Measurements from ENCODE around the gene MBTPS1. TPM values are rescaled to one million over a fixed set of nuclear protein-coding genes. Genes with fewer than 3 reads are reported as not detected.

Gene MBTPS1
- total RNA-seq (10 to 100 TPM; 32.6 to 65.0 TPM), polyA plus RNA-seq (10 to 100 TPM; 21.1 to 29.0 TPM)

DNA sequence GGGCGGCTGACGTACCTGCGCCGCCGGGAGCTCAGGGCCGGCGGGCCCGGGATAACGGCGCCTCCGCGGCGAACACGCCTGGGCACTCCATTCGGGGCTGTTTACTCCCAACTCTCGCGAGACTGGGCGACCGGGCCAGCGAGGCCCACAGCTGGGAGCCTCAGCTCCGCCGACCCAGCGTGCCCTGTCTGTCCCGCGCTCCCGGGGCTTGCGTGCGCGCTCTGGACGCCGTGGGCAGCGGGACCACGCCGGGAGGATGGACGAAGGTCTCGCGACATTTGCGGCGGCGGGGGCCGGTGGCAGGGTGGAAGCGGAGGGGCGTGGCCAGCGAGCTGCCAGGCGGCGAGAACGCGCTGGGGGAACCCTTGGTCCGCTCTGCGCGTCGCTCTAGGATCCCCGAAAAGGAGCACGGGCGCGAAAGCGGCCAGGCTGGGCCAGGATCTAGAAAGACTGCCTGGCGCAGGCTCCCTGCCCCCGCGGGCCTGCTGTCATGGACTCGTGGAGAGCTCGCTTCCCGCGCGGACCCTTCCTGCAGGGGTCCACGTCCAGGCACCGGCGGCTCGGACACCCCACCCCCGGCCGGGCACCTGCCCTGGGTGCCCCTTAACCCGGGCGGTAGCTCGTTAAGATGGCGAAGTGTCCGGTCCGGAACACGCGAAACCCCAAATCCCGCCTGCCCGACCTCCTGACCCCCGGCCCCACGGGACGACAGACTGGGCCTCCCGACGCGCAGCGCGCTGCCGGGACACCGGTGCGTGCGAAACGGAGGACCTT, at the start of gene MBTPS1:
Gene MBTPS1 (minus strand): TSS at position 223 of the 774 bp plus-strand sequence. CDS start 15,159 bp downstream, outside the sequence.
- peak; percentile 97 for DNase-seq (ENCODE audit: low spot score)
- TF ChIP-seq FOXA1 (IDR thresholded peaks at IDR 0.05): no peak
- no peak for TF ChIP-seq RAD21 (IDR thresholded peaks at IDR 0.05)
- peak in 1 of 2 donors; percentile 53 for TF ChIP-seq GABPA (IDR thresholded peaks at IDR 0.05 in 1 of 2, conservative IDR thresholded peaks at IDR 0.05 in 1 of 2)
- no peak for TF ChIP-seq EGR1 (IDR thresholded peaks at IDR 0.05; ENCODE audit: low read depth in 2 of 2)
- TF ChIP-seq HNF4A (conservative IDR thresholded peaks at IDR 0.05): no peak
- peak; percentile 43 for TF ChIP-seq SP1 (IDR thresholded peaks at IDR 0.05)
- no peak for TF ChIP-seq FOXA2 (IDR thresholded peaks at IDR 0.05)
- TF ChIP-seq NR2F2 (IDR thresholded peaks at IDR 0.05): peak; percentile 72
- no peak for TF ChIP-seq RXRA (IDR thresholded peaks at IDR 0.05)
- TF ChIP-seq YY1 (IDR thresholded peaks at IDR 0.05): peak; percentile 46
- TF ChIP-seq, protein P1, sequence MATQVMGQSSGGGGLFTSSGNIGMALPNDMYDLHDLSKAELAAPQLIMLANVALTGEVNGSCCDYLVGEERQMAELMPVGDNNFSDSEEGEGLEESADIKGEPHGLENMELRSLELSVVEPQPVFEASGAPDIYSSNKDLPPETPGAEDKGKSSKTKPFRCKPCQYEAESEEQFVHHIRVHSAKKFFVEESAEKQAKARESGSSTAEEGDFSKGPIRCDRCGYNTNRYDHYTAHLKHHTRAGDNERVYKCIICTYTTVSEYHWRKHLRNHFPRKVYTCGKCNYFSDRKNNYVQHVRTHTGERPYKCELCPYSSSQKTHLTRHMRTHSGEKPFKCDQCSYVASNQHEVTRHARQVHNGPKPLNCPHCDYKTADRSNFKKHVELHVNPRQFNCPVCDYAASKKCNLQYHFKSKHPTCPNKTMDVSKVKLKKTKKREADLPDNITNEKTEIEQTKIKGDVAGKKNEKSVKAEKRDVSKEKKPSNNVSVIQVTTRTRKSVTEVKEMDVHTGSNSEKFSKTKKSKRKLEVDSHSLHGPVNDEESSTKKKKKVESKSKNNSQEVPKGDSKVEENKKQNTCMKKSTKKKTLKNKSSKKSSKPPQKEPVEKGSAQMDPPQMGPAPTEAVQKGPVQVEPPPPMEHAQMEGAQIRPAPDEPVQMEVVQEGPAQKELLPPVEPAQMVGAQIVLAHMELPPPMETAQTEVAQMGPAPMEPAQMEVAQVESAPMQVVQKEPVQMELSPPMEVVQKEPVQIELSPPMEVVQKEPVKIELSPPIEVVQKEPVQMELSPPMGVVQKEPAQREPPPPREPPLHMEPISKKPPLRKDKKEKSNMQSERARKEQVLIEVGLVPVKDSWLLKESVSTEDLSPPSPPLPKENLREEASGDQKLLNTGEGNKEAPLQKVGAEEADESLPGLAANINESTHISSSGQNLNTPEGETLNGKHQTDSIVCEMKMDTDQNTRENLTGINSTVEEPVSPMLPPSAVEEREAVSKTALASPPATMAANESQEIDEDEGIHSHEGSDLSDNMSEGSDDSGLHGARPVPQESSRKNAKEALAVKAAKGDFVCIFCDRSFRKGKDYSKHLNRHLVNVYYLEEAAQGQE (IDR thresholded peaks at IDR 0.05): peak; percentile 48
- TF ChIP-seq, protein P2, sequence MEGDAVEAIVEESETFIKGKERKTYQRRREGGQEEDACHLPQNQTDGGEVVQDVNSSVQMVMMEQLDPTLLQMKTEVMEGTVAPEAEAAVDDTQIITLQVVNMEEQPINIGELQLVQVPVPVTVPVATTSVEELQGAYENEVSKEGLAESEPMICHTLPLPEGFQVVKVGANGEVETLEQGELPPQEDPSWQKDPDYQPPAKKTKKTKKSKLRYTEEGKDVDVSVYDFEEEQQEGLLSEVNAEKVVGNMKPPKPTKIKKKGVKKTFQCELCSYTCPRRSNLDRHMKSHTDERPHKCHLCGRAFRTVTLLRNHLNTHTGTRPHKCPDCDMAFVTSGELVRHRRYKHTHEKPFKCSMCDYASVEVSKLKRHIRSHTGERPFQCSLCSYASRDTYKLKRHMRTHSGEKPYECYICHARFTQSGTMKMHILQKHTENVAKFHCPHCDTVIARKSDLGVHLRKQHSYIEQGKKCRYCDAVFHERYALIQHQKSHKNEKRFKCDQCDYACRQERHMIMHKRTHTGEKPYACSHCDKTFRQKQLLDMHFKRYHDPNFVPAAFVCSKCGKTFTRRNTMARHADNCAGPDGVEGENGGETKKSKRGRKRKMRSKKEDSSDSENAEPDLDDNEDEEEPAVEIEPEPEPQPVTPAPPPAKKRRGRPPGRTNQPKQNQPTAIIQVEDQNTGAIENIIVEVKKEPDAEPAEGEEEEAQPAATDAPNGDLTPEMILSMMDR (IDR thresholded peaks at IDR 0.05; ENCODE audit: low read depth, low read length, missing input control): no peak
- TF ChIP-seq TAF1 (conservative IDR thresholded peaks at IDR 0.05): no peak
- TF ChIP-seq, protein P3, sequence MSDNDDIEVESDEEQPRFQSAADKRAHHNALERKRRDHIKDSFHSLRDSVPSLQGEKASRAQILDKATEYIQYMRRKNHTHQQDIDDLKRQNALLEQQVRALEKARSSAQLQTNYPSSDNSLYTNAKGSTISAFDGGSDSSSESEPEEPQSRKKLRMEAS (IDR thresholded peaks at IDR 0.05): peak; percentile 8
- TF ChIP-seq HNF4G (IDR thresholded peaks at IDR 0.05): no peak
- TF ChIP-seq, protein P4, sequence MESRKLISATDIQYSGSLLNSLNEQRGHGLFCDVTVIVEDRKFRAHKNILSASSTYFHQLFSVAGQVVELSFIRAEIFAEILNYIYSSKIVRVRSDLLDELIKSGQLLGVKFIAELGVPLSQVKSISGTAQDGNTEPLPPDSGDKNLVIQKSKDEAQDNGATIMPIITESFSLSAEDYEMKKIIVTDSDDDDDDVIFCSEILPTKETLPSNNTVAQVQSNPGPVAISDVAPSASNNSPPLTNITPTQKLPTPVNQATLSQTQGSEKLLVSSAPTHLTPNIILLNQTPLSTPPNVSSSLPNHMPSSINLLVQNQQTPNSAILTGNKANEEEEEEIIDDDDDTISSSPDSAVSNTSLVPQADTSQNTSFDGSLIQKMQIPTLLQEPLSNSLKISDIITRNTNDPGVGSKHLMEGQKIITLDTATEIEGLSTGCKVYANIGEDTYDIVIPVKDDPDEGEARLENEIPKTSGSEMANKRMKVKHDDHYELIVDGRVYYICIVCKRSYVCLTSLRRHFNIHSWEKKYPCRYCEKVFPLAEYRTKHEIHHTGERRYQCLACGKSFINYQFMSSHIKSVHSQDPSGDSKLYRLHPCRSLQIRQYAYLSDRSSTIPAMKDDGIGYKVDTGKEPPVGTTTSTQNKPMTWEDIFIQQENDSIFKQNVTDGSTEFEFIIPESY (IDR thresholded peaks at IDR 0.05): peak; percentile 98
- TF ChIP-seq, protein P5, sequence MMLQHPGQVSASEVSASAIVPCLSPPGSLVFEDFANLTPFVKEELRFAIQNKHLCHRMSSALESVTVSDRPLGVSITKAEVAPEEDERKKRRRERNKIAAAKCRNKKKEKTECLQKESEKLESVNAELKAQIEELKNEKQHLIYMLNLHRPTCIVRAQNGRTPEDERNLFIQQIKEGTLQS (IDR thresholded peaks at IDR 0.05): no peak
- TF ChIP-seq JUND (IDR thresholded peaks at IDR 0.05): no peak
- H3K4me3 ChIP-seq (ENCODE audit: low read depth in 1 of 3, low read length in 3 of 3): peak within 1 kb of the TSS; percentile 94 to 100 (median 94)
- peak within 1 kb of the TSS; percentile 81 to 82 for H3K27ac ChIP-seq (ENCODE audit: low read depth in 1 of 2, low read length in 2 of 2)
- WGBS: under 1% methylated on average over 94 of the region's 94 CpGs
- H3K9me3 ChIP-seq (ENCODE audit: control insufficient read depth in 4 of 4, low read length in 3 of 4): no peaks in the 10 kb centered on the region
- H3K27me3 ChIP-seq (ENCODE audit: control insufficient read depth in 4 of 4, insufficient read depth in 4 of 4, low read length in 3 of 4): no peaks in the 10 kb centered on the region
- H3K9ac ChIP-seq (ENCODE audit: low read depth in 1 of 2, low read length in 2 of 2): peak within 1 kb of the TSS; percentile 68 to 85
- H3K4me1 ChIP-seq (ENCODE audit: control insufficient read depth in 4 of 4, insufficient read depth in 4 of 4, low read length in 3 of 4): peaks cover 8 to 18% (median 13%) of the 10 kb centered on the region in 4 donors
- H3K36me3 ChIP-seq (ENCODE audit: control insufficient read depth in 4 of 4, insufficient read depth in 3 of 4, low read depth in 1 of 4, low read length in 3 of 4): no peaks in the 10 kb centered on the region

All from liver (tissue), 9 donors.